Suprapubic skin (tissue), 3 donors: ENCODE results near the gene CRYBA2.

Experiments used
- POLR2AphosphoS5 ChIP-seq, 3 donors: sonication (generic); formaldehyde crosslinking; IDR thresholded peaks; one replicate each; pipeline ENCODE4 v1.6.1; 2017; ENCODE audit warnings: antibody characterized with exemption in 3 of 3
- TF ChIP-seq, protein P1 (sequence below), 2 donors: fragments of 200-600 bp in 1 of 2; fragments of 450-650 bp in 1 of 2; sonication (generic) in 1 of 2; IDR thresholded peaks; one replicate each; pipeline ENCODE4 v1.5.1; 2016 to 2019; ENCODE audit warnings: antibody characterized with exemption in 2 of 2, mild to moderate bottlenecking in 1 of 2, moderate library complexity in 1 of 2

DNA sequence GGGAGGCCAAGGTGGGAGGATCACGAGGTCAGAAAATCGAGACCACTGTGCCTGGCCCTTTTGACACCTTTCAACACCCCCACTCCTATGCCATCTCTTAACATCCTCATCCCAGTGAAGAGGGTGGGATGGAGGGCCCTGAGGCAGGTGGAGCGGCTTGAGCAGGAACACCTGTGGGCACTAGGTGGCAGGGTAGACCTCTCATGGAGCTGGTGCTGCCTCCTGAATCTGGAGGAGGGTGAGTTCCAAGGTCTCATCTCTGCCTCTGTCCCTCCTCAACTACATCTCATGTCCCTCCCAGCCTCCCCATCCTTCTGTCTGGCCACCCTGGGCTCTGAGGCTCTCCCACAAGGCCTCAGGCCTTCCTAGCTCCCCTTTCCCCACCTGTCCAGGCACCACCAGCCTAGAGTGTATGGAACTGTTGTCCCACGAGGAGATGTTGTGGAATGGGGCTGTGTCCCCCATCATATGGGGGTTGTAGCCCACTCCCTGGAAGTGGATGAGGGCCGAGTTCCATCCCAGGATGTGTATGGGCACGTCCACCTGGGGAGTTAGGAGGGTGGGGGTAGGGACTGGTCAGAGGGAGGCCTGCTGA lies 17.0 kb upstream of the CRYBA2 start:
- TF ChIP-seq, protein P1, sequence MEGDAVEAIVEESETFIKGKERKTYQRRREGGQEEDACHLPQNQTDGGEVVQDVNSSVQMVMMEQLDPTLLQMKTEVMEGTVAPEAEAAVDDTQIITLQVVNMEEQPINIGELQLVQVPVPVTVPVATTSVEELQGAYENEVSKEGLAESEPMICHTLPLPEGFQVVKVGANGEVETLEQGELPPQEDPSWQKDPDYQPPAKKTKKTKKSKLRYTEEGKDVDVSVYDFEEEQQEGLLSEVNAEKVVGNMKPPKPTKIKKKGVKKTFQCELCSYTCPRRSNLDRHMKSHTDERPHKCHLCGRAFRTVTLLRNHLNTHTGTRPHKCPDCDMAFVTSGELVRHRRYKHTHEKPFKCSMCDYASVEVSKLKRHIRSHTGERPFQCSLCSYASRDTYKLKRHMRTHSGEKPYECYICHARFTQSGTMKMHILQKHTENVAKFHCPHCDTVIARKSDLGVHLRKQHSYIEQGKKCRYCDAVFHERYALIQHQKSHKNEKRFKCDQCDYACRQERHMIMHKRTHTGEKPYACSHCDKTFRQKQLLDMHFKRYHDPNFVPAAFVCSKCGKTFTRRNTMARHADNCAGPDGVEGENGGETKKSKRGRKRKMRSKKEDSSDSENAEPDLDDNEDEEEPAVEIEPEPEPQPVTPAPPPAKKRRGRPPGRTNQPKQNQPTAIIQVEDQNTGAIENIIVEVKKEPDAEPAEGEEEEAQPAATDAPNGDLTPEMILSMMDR (IDR thresholded peaks at IDR 0.05), result peak in 1 of 2 donors; percentile 31
- no peak for TF ChIP-seq POLR2AphosphoS5 (IDR thresholded peaks at IDR 0.05)
